ENCODE results near the gene INHBE. TPM values are rescaled to one million over a fixed set of nuclear protein-coding genes. Genes with fewer than 3 reads are reported as not detected.

The INHBE gene
- polyA plus RNA-seq, 1 donor from 2014 or later: not detected

GRCh38 chr12:57461276-57461916 is 6.3 kb downstream of the INHBE start:
- H3K27ac Mint-ChIP-seq: peak overlapping the region in 2 of 3 donors; percentile 18 to 28
- H3K9me3 Mint-ChIP-seq: no peaks in the 10 kb centered on the region
- H3K27me3 Mint-ChIP-seq: peaks cover 5% of the 10 kb centered on the region
- H3K4me1 Mint-ChIP-seq: peaks cover 24 to 30% (median 28%) of the 10 kb centered on the region in 3 donors
- no peaks in the 10 kb centered on the region for H3K36me3 Mint-ChIP-seq
- peak overlapping the region; percentile 85 to 96 (median 92) for H3K4me3 Mint-ChIP-seq

GRCh38 chr12:57461917-57462250 is 6.8 kb downstream of the INHBE start:
- H3K4me3 Mint-ChIP-seq: peak overlapping the region; percentile 85 to 96 (median 92)
- no peaks in the 10 kb centered on the region for H3K36me3 Mint-ChIP-seq
- H3K27me3 Mint-ChIP-seq: peaks cover 5% of the 10 kb centered on the region
- H3K4me1 Mint-ChIP-seq: peaks cover 24 to 30% (median 28%) of the 10 kb centered on the region in 3 donors
- H3K27ac Mint-ChIP-seq: peak overlapping the region in 2 of 3 donors; percentile 18 to 28
- no peaks in the 10 kb centered on the region for H3K9me3 Mint-ChIP-seq

- Mint-ChIP-seq H3K9me3 (no peaks in the 10 kb centered on the region), H3K36me3 (no peaks in the 10 kb centered on the region), H3K4me3 (peak overlapping the region; percentile 85 to 97 (median 93)), H3K27me3 (peaks cover 5% of the 10 kb centered on the region), H3K4me1 (peaks cover 24 to 32% (median 28%) of the 10 kb centered on the region in 3 donors), H3K27ac (peak overlapping the region; percentile 5 to 80 (median 52))
Observed at GRCh38 chr12:57462251-57462911, 7.3 kb downstream of the INHBE start.

- H3K4me3 Mint-ChIP-seq: peak overlapping the region; percentile 84 to 97 (median 90)
- H3K27me3 Mint-ChIP-seq: peaks cover 5% of the 10 kb centered on the region
- peaks cover 24 to 33% (median 28%) of the 10 kb centered on the region in 3 donors for H3K4me1 Mint-ChIP-seq
- H3K27ac Mint-ChIP-seq: peak overlapping the region; percentile 5 to 80 (median 52)
- no peaks in the 10 kb centered on the region for H3K36me3 Mint-ChIP-seq
- H3K9me3 Mint-ChIP-seq: no peaks in the 10 kb centered on the region
Observed at GRCh38 chr12:57462912-57463253, 7.8 kb downstream of the INHBE start.

- H3K4me1 Mint-ChIP-seq: peaks cover 18 to 26% (median 18%) of the 10 kb centered on the region in 3 donors
- H3K36me3 Mint-ChIP-seq: peaks cover 7% of the 10 kb centered on the region
- peak overlapping the region in 1 of 3 donors; percentile 41 for H3K27ac Mint-ChIP-seq
- H3K27me3 Mint-ChIP-seq: peaks cover 5% of the 10 kb centered on the region
- H3K4me3 Mint-ChIP-seq: peak overlapping the region in 1 of 4 donors; percentile 80
- no peaks in the 10 kb centered on the region for H3K9me3 Mint-ChIP-seq
Observed at GRCh38 chr12:57464569-57464968, 9.5 kb downstream of the INHBE start.

GRCh38 chr12:57465030-57465746 is 10.1 kb downstream of the INHBE start:
- Mint-ChIP-seq H3K27me3 (peaks cover 4% of the 10 kb centered on the region), H3K4me3 (peak overlapping the region in 1 of 4 donors; percentile 80), H3K4me1 (peaks cover 16 to 25% (median 18%) of the 10 kb centered on the region in 3 donors), H3K27ac (peak overlapping the region in 1 of 3 donors; percentile 41), H3K9me3 (no peaks in the 10 kb centered on the region), H3K36me3 (peaks cover 10% of the 10 kb centered on the region)

- Mint-ChIP-seq H3K4me3 (no peak overlapping the region), H3K27ac (no peak overlapping the region), H3K27me3 (peaks cover 2% of the 10 kb centered on the region), H3K9me3 (no peaks in the 10 kb centered on the region), H3K36me3 (peaks cover 10% of the 10 kb centered on the region), H3K4me1 (peaks cover 13 to 21% (median 14%) of the 10 kb centered on the region in 3 donors)
Observed at GRCh38 chr12:57465747-57466505, 10.8 kb downstream of the INHBE start.

GRCh38 chr12:57467212-57467874 is 12.2 kb downstream of the INHBE start:
- Mint-ChIP-seq H3K36me3 (peaks cover 10% of the 10 kb centered on the region), H3K9me3 (no peaks in the 10 kb centered on the region), H3K27ac (peak overlapping the region in 1 of 3 donors; percentile 31), H3K4me3 (peak overlapping the region in 1 of 4 donors; percentile 18), H3K27me3 (no peaks in the 10 kb centered on the region), H3K4me1 (peaks cover 9 to 15% (median 9%) of the 10 kb centered on the region in 3 donors)

GRCh38 chr12:57467915-57468314 is 12.8 kb downstream of the INHBE start:
- Mint-ChIP-seq H3K27me3 (no peaks in the 10 kb centered on the region), H3K27ac (peak overlapping the region in 1 of 3 donors; percentile 31), H3K36me3 (peaks cover 10% of the 10 kb centered on the region), H3K4me3 (peak overlapping the region in 2 of 4 donors; percentile 48), H3K9me3 (no peaks in the 10 kb centered on the region), H3K4me1 (peaks cover 3 to 9% (median 4%) of the 10 kb centered on the region in 3 donors)

GRCh38 chr12:57469296-57470164 is 14.4 kb downstream of the INHBE start:
- Mint-ChIP-seq H3K27ac (no peak overlapping the region), H3K36me3 (peaks cover 12% of the 10 kb centered on the region), H3K27me3 (no peaks in the 10 kb centered on the region), H3K4me3 (no peak overlapping the region), H3K9me3 (no peaks in the 10 kb centered on the region), H3K4me1 (peaks cover 8 to 11% (median 8%) of the 10 kb centered on the region in 3 donors)

- Mint-ChIP-seq H3K27me3 (no peaks in the 10 kb centered on the region), H3K36me3 (peaks cover 12% of the 10 kb centered on the region), H3K27ac (no peak overlapping the region), H3K4me3 (no peak overlapping the region), H3K4me1 (peaks cover 5 to 16% (median 12%) of the 10 kb centered on the region in 3 donors), H3K9me3 (no peaks in the 10 kb centered on the region)
Observed at GRCh38 chr12:57470286-57470969, 15.3 kb downstream of the INHBE start.

- Mint-ChIP-seq H3K4me1 (peaks cover 5 to 16% (median 12%) of the 10 kb centered on the region in 3 donors), H3K9me3 (no peaks in the 10 kb centered on the region), H3K36me3 (peaks cover 12% of the 10 kb centered on the region), H3K27ac (no peak overlapping the region), H3K27me3 (no peaks in the 10 kb centered on the region), H3K4me3 (no peak overlapping the region)
Observed at GRCh38 chr12:57470970-57471656, 16.0 kb downstream of the INHBE start.
